Middle frontal gyrus (tissue), 1 donor: ENCODE measurements around the gene G0S2.

Experiments
- DNase-seq: peaks from one replicate; pipeline ENCODE4 v3.0.0-alpha.2; 2015; ENCODE audit warnings: low spot score; ENCODE audit errors: extremely low spot score

G0S2 gene

DNA sequence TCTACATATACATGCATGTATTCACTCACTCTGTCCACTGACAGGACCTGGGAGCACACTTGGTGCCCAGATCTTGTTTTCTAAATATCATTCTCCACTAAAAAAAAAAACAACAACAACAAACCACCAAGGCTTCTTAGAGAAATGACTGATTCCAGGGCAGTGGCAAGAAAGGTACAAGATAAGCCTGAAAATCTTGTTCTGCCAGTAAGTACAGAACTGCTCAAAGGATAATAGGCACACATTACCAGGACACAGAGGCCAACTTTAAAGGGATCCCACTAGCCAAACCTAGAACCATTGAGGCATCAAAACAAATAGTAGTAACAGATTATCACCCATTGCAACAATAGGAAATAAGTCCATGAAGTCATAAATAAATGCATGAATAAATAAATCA, 40.1 kb downstream of the G0S2 start:
- DNase-seq, result no peak

- DNase-seq, result no peak
Measured at GRCh38 chr1:209717818-209718217, 42.6 kb downstream of the G0S2 start.

DNA sequence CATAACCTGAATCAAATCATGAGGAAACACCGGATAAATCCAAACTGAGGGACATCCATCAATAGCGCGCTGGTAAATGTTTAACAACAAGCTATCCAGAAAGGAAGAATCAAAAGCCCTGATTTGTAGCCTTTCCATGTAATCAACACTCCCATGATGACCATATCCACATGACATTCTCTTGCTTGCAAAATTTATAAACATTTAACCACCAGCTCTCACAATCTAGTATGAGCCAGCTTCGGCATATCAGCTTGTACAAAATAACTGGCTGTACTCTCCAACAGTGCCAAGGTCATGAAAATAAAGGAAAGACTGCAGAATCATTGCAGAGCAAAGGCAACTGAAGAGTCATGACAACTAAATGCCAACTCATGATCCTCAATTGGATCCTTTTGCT, 45.1 kb downstream of the G0S2 start:
- DNase-seq, result no peak

DNA sequence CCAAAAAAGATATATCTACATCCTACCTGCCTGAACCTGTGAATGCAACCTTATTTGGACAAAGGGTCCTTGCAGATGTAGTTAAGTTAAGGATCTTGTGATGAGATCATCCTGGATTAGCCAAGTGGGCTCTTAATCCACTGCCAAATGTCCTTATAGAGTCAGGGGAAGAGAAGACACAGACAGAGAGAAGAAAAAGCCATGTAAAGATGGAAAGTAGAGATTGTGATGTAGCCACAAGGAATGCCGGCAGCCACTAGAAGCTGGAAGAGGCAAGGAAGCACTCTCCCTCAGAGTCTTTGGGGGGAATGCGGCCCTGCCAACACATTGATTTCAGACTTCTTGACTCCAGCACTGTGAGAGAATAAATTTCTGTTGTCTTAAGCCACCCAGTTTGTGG, 45.6 kb downstream of the G0S2 start:
- no peak for DNase-seq

DNA sequence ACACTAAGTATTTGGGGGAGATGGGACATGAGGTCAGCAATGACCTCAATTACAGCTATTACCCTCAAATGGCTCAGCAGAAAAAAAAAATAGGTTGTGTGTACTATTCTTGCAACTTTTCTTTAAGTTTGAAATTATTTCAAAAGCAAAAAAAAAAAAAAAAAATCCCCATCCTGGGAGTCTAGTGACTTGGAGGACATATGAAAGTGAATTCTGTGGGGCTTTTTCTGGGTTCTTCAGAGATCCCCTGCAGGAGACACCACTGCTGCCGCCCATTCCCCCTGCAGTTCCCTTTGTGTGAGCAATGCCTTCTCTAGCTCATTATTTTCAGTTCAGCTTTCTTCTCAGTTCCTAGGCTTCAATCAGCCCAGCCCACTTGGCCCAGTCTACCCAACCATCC, 46.1 kb downstream of the G0S2 start:
- DNase-seq, result no peak

- DNase-seq, result no peak
Measured at GRCh38 chr1:209723265-209723664, 48.1 kb downstream of the G0S2 start.

- no peak for DNase-seq
Measured at GRCh38 chr1:209723756-209724693, 48.8 kb downstream of the G0S2 start.
